Measurements from ENCODE around the gene CEP78.

CEP78 gene

GRCh38 chr9:78304357-78304756 lies 68.5 kb downstream of the CEP78 start:
- DNase-seq (ENCODE audit: low read depth), result no peak
- no peak overlapping the region for H3K4me3 ChIP-seq (ENCODE audit: low read depth, low read length)
- no peak for TF ChIP-seq CTCF (IDR thresholded peaks at IDR 0.05; ENCODE audit: insufficient read depth, low read depth, low read length, missing control alignments)

- H3K4me3 ChIP-seq (ENCODE audit: low read depth, low read length), result no peak overlapping the region
- DNase-seq (ENCODE audit: low read depth), result no peak
- TF ChIP-seq CTCF (IDR thresholded peaks at IDR 0.05; ENCODE audit: insufficient read depth, low read depth, low read length, missing control alignments), result no peak
These were observed 70.6 kb downstream of the CEP78 start for GRCh38 chr9:78306222-78307076.

- no peak overlapping the region for H3K4me3 ChIP-seq (ENCODE audit: low read depth, low read length)
- DNase-seq (ENCODE audit: low read depth), result no peak
- TF ChIP-seq CTCF (IDR thresholded peaks at IDR 0.05; ENCODE audit: insufficient read depth, low read depth, low read length, missing control alignments), result no peak
These were observed 71.5 kb downstream of the CEP78 start for GRCh38 chr9:78307360-78307759.

- no peak for DNase-seq (ENCODE audit: low read depth)
- no peak for TF ChIP-seq CTCF (IDR thresholded peaks at IDR 0.05; ENCODE audit: insufficient read depth, low read depth, low read length, missing control alignments)
These were observed 73.2 kb downstream of the CEP78 start for GRCh38 chr9:78309066-78309465.

GRCh38 chr9:78311075-78311474 lies 75.2 kb downstream of the CEP78 start:
- DNase-seq (ENCODE audit: low read depth), result no peak
- no peak overlapping the region for H3K4me3 ChIP-seq (ENCODE audit: low read depth, low read length)
- no peak for TF ChIP-seq CTCF (IDR thresholded peaks at IDR 0.05; ENCODE audit: insufficient read depth, low read depth, low read length, missing control alignments)

More at GRCh38 chr9:78309066-78309465, 73.2 kb downstream of the CEP78 start:
- H3K4me3 ChIP-seq (ENCODE audit: low read depth, low read length), result no peak overlapping the region

GRCh38 chr9:78311886-78312524 lies 76.1 kb downstream of the CEP78 start:
- TF ChIP-seq CTCF (IDR thresholded peaks at IDR 0.05; ENCODE audit: insufficient read depth, low read depth, low read length, missing control alignments), result no peak
- no peak overlapping the region for H3K4me3 ChIP-seq (ENCODE audit: low read depth, low read length)
- no peak for DNase-seq (ENCODE audit: low read depth)
